Left colon (tissue), 2 donors: ENCODE measurements around the gene SCYL2. TPM values are rescaled to one million over a fixed set of nuclear protein-coding genes. Genes with fewer than 3 reads are reported as not detected.
"Not testable (repeated sequence)": the region's sequence is repeated elsewhere in the genome, so short reads cannot be mapped to it uniquely, and the experiment has no call there.

Experiments used
- ATAC-seq: fragments of 200-7000 bp; cut with Tn5 transposase; one replicate; pipeline ENCODE4 v1.9.1; 2020; ENCODE audit warnings: mild to moderate bottlenecking, moderate library complexity
- DNase-seq, 2 donors: peaks; one replicate each; pipeline ENCODE4 v3.0.0-alpha.2; 2020
- intact Hi-C, 2 donors: fragments of 100-400 bp; cut with DNase I in 1 of 2; cut with micrococcal nuclease in 1 of 2; formaldehyde crosslinking; loops; one replicate each; pipeline versions ENCODE4 v1.11.2 to v1.14.0; 2022; cut with DNase I, micrococcal nuclease
- long read RNA-seq: library from polyadenylated mRNA; unstranded; transcript quantifications from one replicate; pipeline ENCODE4 v2.0.0, GENCODE V29; 2021
- total RNA-seq, 2 donors: library from RNA; stranded (reverse); fragmentation: NEBNext Ultra II Directional; extraction: Animal tissue kit (Norgen Biotek cat#: 25700); gene quantifications; one replicate each; pipeline ENCODE4 v1.2.1, GENCODE V29; 2021
- donor health status: DM: no; HTN: no; CAD: no.
- donor health status: DM: yes; HTN: yes; CAD: no.

Gene SCYL2, protein sequence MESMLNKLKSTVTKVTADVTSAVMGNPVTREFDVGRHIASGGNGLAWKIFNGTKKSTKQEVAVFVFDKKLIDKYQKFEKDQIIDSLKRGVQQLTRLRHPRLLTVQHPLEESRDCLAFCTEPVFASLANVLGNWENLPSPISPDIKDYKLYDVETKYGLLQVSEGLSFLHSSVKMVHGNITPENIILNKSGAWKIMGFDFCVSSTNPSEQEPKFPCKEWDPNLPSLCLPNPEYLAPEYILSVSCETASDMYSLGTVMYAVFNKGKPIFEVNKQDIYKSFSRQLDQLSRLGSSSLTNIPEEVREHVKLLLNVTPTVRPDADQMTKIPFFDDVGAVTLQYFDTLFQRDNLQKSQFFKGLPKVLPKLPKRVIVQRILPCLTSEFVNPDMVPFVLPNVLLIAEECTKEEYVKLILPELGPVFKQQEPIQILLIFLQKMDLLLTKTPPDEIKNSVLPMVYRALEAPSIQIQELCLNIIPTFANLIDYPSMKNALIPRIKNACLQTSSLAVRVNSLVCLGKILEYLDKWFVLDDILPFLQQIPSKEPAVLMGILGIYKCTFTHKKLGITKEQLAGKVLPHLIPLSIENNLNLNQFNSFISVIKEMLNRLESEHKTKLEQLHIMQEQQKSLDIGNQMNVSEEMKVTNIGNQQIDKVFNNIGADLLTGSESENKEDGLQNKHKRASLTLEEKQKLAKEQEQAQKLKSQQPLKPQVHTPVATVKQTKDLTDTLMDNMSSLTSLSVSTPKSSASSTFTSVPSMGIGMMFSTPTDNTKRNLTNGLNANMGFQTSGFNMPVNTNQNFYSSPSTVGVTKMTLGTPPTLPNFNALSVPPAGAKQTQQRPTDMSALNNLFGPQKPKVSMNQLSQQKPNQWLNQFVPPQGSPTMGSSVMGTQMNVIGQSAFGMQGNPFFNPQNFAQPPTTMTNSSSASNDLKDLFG
- total RNA-seq: 10 to 100 TPM; 65.7 to 66.0 TPM
- long read RNA-seq, full-length matches to known transcripts: 18 of 40 reads
- long read RNA-seq, partial matches to known transcripts: 10 of 40 reads
- long read RNA-seq, other reads (novel, unspliced or antisense): 12 of 40 reads

GRCh38 chr12:100266835-100267602 is at the start of gene SCYL2, which contains the start of gene DEPDC4:
TSS of gene SCYL2 (plus strand) at chr12:100267177. CDS start at chr12:100282971, 15,794 bp downstream.
TSS of gene DEPDC4 (minus strand) at chr12:100267079. CDS start at chr12:100267076, 3 bp downstream.
- peak; percentile 97 for DNase-seq
- ATAC-seq: peak; percentile 90
- intact Hi-C loops: no loop called here

GRCh38 chr12:100219328-100220109 is 47.5 kb upstream of the SCYL2 start:
- intact Hi-C loops: no loop called here
- DNase-seq: no peak
- ATAC-seq: no peak

GRCh38 chr12:100221523-100221922 is 45.5 kb upstream of the SCYL2 start:
- DNase-seq (no peak), ATAC-seq (peak; percentile 67)
- intact Hi-C loops: no loop called here

- ATAC-seq: peak; percentile 49
- intact Hi-C loops, DNase-seq: not testable (repeated sequence)
These were observed 44.8 kb upstream of the SCYL2 start for GRCh38 chr12:100222173-100222572.

GRCh38 chr12:100225491-100225890 is 41.5 kb upstream of the SCYL2 start:
- DNase-seq: no peak
- no peak for ATAC-seq
- intact Hi-C loops: no loop called here

DNA sequence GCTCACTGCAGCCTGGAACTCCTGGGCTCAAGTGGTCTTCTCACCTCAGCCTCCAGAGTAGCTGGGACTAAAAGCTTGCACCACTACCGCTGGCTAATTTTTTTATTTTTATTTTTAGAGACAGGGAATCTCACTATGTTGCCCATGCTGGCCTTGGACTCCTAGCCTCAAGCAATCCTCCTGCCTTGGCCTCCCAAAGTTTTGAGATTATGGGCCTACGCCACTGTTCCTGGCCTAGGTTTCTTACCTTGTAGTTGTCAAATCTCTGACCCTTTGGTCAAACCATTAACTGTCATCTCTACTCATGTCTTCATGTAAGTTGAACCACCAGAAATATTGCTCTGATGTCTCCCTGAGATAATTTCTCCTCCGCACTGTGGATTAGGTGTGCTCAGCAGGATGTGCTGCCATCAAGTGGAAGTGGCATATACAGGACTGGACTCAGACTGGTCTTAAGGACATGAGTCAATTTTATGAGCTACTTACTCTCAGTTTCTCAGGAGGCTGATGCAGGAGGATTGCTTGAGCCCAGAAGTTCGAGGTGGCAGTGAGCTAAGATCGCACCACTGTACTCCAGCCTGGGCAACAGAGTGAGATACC is 37.8 kb upstream of the SCYL2 start:
- no peak for DNase-seq
- intact Hi-C loops: no loop called here
- ATAC-seq: peak; percentile 91

DNA sequence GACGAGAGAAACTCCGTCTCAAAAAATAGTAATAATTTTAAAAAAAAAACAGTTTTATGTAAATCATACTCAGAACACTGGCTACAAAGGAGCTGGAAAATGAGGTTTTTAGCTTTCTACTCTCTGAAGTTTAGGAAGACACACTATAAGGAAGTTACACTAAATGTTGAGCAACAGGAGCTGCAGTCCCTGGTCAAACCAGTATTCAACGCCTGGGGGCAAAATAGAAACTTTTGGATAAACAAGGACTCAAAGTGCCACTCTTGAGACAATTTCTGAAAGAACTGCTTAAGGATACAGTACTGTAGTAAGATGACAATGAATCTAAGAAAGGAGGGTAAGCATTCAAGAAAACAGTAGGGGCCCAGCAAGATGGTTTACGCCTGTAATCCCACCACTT is 37.1 kb upstream of the SCYL2 start:
- intact Hi-C loops: loop anchor here in 1 of 2 donors (5.0 to 10.0 kb wide), 2 partner anchors 325 to 512 kb away; no protein-coding TSS in a partner anchor
- DNase-seq (no peak), ATAC-seq (peak; percentile 18)

DNA sequence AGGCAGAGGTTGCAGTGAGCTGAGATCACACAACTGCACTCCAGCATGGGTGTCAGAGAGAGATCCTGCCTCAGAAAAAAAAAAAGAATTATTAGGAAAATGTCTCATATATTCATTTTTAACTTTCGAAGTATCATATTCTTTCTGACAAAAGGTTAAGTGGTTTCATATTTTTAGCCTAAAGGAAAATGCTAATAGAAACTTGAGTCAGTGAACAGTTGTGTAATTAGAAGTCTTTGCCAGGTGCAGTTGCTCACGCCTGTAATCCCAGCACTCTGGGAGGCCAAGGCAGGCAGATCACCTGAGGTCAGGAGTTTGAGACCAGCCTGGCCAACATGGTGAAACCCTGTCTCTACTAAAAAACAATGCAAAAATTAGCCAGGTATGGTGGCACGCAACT is 35.1 kb upstream of the SCYL2 start:
- intact Hi-C loops: loop anchor here in 1 of 2 donors (5.0 to 10.0 kb wide), 2 partner anchors 323 to 510 kb away; no protein-coding TSS in a partner anchor
- not testable (repeated sequence) for DNase-seq, ATAC-seq

DNA sequence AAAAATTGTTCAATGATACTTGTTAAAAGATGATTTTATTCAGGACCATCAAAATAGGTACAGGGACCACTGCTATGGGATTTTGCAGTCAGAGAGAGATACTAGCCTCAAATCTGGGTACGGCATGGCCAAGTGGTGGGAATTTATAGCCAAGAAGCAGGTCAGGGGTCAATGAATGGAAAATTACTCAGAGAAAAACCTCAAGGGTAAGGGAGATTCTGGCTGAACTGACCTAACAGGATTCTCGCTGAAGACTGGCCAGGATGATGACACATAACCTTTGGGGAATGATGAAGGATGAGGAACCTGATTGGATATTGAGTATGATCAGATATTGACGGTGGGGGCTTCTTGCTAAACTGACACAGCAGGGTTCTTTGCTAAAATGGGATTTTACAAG is 32.8 kb upstream of the SCYL2 start:
- ATAC-seq (no peak), DNase-seq (no peak)
- intact Hi-C loops: loop anchor here in 1 of 2 donors (5.0 to 10.0 kb wide), 2 partner anchors 321 to 508 kb away; no protein-coding TSS in a partner anchor

DNA sequence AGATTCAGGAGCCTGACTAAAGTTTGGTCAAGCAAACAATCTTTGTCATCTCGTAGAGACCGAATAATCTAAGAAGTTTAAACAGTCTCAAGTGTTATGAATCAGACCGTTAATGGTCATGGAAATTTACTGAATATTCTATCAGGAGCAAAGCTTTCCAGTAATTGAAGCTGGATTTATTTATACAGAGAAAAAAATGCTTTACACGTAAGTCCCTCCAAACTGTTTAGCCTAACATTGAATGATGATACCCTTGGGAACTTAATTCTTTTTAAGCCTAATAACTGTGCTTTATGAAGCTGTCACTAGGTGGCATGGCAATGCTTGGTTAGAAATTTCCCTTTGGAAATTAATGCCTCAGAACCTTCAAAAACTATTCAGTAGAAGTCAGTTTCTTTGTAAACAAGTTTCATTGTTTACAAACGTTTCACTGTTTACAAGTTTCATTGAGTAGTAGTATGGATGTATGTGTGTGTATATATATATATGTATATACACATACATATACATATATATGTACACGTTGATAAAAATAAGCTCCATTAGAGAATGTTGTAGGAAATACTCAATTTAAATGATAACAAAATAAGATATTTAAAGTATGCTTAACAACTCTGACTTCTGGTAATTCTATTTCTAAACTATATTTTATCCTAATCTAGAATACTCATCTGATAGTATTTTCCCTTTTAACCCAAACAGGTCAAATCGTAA is 32.2 kb upstream of the SCYL2 start:
- intact Hi-C loops: loop anchor here in 1 of 2 donors (5.0 to 10.0 kb wide), 3 partner anchors 320 to 508 kb away; no protein-coding TSS in a partner anchor
- peak; percentile 51 for ATAC-seq
- DNase-seq: no peak

GRCh38 chr12:100238801-100239200 is 28.2 kb upstream of the SCYL2 start:
- DNase-seq: no peak
- no peak for ATAC-seq
- intact Hi-C loops: loop anchor here in 1 of 2 donors (5.0 to 10.0 kb wide), 2 partner anchors 316 to 494 kb away; no protein-coding TSS in a partner anchor

DNA sequence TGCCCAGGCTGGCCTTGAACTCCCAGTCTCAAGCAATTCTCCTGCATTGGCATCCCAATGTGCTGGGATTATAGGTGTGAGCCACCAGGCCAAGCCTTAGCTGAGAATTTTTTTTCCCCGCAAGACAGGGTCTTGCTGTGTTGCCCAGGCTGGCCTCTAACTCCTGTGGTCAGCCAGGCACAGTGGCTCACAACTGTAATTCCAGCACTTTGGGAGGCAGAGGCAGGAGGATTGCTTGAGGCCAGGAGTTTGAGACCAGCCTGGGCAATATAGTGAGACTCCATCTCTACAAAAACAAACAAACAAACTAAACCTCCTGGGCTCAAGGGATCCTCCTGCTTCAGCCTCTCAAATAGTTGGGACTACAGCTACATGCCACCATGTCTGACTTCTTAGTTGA is 27.4 kb upstream of the SCYL2 start:
- no peak for DNase-seq
- intact Hi-C loops: loop anchor here in 1 of 2 donors (5.0 to 10.0 kb wide), 2 partner anchors 315 to 493 kb away; no protein-coding TSS in a partner anchor
- ATAC-seq: no peak

DNA sequence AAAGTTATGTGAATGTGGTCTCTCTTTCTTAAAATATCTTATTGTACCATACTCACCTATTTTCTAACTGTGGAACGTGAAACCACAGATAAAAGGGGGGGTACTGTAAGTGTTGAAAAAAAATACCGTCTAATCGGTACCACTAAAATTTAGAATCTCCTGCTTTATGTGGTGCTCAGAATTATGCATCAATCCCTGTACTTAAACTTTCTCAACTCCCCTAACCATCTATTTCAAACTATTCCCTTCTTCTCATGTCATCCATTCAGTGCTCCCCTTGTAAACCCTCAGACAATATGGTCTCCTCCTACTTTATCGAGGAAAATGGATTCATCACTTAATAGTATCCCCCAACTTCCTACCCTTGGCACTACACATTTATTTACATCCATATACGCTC is 23.8 kb upstream of the SCYL2 start:
- intact Hi-C loops: no loop called here
- ATAC-seq: no peak

DNA sequence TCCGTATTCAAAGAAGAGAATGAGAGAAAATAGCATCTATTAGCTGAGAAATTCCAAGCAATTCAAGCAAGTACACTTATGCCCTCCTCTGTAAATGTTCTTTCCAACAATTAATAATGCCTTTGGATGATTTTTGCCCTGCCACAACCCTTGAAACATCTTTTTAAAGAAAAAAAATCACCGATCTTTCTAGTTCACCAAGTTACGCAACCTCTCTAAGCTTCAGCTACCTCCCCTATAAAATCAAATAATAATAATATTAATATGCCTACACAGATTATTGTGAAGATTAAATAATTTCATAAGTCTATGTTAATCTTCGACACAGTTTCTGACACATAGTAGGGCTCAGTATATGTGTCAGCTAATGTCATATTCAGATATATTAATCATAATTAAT is 19.2 kb upstream of the SCYL2 start:
- ATAC-seq (no peak), DNase-seq (no peak)
- intact Hi-C loops: no loop called here

More for the DNA sequence above, 23.8 kb upstream of the SCYL2 start:
- no peak for DNase-seq

DNA sequence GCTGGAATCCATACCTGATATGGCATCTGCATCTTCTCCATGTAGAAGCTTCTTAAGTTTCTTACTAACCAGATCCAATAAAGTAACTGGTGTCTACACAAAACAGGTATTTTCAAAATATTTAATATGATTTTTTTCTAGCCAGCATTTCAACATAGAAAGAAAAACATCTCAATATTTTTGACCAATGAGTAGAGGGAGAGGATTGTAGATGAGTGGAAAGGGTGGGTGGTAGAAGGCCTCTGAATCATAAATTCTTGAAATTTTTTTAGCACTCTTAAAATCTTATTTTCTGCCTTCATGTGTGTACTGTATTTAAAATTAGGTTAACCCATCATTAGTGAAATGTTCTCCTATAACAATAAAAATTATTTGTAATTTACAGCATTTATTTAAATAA is 18.1 kb upstream of the SCYL2 start:
- no peak for ATAC-seq
- intact Hi-C loops: no loop called here
- DNase-seq: no peak

DNA sequence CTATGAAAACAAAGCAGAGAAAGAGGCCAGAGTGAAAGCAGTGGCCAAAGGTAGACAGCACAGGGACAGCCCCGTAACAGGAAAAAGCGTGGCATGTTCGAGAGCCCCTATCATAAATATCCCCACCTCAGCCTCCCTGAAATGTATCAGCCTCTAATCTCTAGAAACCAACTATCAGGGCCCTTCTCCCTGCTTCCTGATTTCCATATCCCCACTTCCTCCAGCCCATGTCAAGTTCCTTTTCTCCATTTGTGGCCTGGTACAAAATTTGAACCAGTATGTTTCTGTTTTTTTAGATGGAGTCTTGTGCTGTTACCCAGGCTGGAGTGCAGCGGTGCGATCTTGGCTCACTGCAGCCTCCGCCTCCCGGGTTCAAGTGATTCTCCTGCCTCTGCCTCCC is 17.0 kb upstream of the SCYL2 start:
- intact Hi-C loops: no loop called here
- no peak for DNase-seq
- ATAC-seq: no peak
